Pancreas (tissue), 10 donors: ENCODE results near the gene RTN4. TPM values are rescaled to one million over a fixed set of nuclear protein-coding genes. Genes with fewer than 3 reads are reported as not detected.

Experiments
- ATAC-seq, 4 donors: fragments of 200-7000 bp; cut with Tn5 transposase; one replicate each; pipeline versions ENCODE4 v1.8.0 to v1.9.1; 2020; ENCODE audit warnings: mild to moderate bottlenecking in 4 of 4, moderate library complexity in 4 of 4
- DNase-seq, 6 donors: peaks; one replicate each; pipeline ENCODE4 v3.0.0-alpha.2; 2020
- FAIRE-seq: peaks from 2 replicates; lab custom pipeline; 2012; peaks lifted over from hg19 to GRCh38; lab: Jason Lieb, UNC
- H3K27ac ChIP-seq, 4 donors: fragments of 200-600 bp; sonication (generic); 1 replicate in 3 of 4; 2 replicates in 1 of 4; pipeline versions ENCODE4 v1.5.0 to v1.8.0; 2020
- H3K27me3 ChIP-seq, 4 donors: fragments of 200-600 bp; one replicate each; pipeline ENCODE4 v1.8.0; 2021
- H3K36me3 ChIP-seq, 3 donors: fragments of 200-600 bp; sonication (generic) in 1 of 3; one replicate each; pipeline versions ENCODE4 v1.5.0 to v1.8.0; 2020 to 2021
- H3K4me1 ChIP-seq, 3 donors: fragments of 200-600 bp; one replicate each; pipeline ENCODE4 v1.8.0; 2021
- H3K4me3 ChIP-seq, 4 donors: fragments of 200-600 bp; sonication (generic) in 2 of 4; one replicate each; pipeline versions ENCODE4 v1.5.0 to v1.8.0; 2020 to 2021
- H3K9me3 ChIP-seq, 4 donors: fragments of 200-600 bp; one replicate each; pipeline ENCODE4 v1.8.0; 2021
- WGBS, 2 donors: extraction: QIAGEN DNeasy Blood & Tissue Kit; methylation state at CpG; one replicate each; pipeline ENCODE4 v1.1.7; 2013; 5-methylcytosine and 5-hydroxymethylcytosine counted together
- intact Hi-C, 3 donors: fragments of 100-400 bp; cut with DNase I; formaldehyde crosslinking; loops; one replicate each; pipeline versions ENCODE4 v1.11.1 to v1.14.2; 2022
- polyA plus RNA-seq, 2 donors: library from polyadenylated mRNA; stranded (reverse); fragments of 200-250 nt; gene quantifications; one replicate each; pipeline ENCODE4 v1.2.3, GENCODE V29; 2013
- total RNA-seq, 6 donors: library from RNA; stranded (reverse); fragmentation: NEBNext Ultra II Directional in 4 of 6; extraction: Animal tissue kit (Norgen Biotek cat#: 25700) in 4 of 6; gene quantifications; one replicate each; pipeline versions ENCODE4 v1.2.1 to v1.2.4, GENCODE V29; 2021 to 2023
- TF ChIP-seq, protein P1 (sequence below), 4 donors: fragments of 200-600 bp; sonication (generic) in 3 of 4; IDR thresholded peaks; one replicate each; pipeline versions ENCODE4 v1.5.0 to v1.8.0; 2021; ENCODE audit warnings: antibody characterized with exemption in 4 of 4
- donor health status: healthy with polysubstance abuse.
- donor health status: DM: no; HTN: no; CAD: no; lungs with moderate emphysema.
- donor health status: DM: no; HTN: no; CAD: no.
- donor health status: control.
- donor health status: control.
- donor health status: Bipolar disorder and iron deficiency.
- donor health status: DM: yes; HTN: yes; CAD: no.
- donor health status: DM: no; HTN: no; CAD: no.
- donor health status: DM: no; HTN: no; CAD: no.
- donor health status: DM: yes; HTN: yes; CAD: no.

RTN4 gene
- total and polyA plus RNA-seq, 8 donors, result 38.3 to 105 (median 77.3) TPM

DNA sequence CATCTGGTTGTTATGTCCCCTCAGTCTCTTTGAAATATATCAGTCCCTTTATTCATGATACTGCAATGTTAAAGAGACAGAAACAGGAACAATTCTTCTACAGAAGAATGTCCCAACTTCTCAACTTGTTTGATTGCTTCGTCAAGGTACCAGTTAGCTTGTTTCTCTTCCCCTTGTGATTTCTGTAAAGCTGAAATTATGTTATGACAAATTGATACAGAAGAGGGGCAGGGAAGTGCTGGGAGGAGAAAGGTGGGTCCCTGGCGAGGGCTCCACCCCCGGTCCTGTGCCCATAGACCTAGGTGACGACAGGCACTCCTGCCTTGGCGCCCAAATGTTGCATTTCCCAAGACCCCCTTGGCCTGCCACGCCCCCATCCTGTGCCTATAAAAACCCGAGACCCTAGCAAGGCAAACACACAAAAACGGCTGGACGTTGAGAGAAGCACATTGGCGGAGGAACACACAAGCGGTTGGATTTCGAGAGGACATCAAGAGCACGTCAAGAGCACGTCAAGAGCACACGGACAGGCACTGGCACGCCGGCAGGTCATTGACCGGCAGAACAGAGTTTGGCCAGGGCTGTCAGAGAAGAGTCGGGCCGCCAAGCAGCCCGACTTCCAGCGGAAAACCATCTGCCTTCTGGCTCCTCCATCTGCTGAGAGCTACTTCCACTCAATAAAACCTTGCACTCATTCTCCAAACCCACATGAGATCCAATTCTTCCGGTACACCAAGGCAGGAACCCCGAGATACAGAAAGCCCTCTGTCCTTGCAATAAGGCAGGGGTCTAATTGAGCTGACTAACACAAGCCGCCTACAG, 11.5 kb upstream of the RTN4 start:
- TF ChIP-seq, protein P1, sequence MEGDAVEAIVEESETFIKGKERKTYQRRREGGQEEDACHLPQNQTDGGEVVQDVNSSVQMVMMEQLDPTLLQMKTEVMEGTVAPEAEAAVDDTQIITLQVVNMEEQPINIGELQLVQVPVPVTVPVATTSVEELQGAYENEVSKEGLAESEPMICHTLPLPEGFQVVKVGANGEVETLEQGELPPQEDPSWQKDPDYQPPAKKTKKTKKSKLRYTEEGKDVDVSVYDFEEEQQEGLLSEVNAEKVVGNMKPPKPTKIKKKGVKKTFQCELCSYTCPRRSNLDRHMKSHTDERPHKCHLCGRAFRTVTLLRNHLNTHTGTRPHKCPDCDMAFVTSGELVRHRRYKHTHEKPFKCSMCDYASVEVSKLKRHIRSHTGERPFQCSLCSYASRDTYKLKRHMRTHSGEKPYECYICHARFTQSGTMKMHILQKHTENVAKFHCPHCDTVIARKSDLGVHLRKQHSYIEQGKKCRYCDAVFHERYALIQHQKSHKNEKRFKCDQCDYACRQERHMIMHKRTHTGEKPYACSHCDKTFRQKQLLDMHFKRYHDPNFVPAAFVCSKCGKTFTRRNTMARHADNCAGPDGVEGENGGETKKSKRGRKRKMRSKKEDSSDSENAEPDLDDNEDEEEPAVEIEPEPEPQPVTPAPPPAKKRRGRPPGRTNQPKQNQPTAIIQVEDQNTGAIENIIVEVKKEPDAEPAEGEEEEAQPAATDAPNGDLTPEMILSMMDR (IDR thresholded peaks at IDR 0.05), result no peak
- Histone ChIP-seq H3K4me3 (no peak overlapping the region), H3K27me3 (no peaks in the 10 kb centered on the region), H3K9me3 (no peaks in the 10 kb centered on the region), H3K27ac (no peak overlapping the region), H3K4me1 (no peaks in the 10 kb centered on the region), H3K36me3 (no peaks in the 10 kb centered on the region)
- ATAC-seq (no peak), FAIRE-seq (no peak), DNase-seq (no peak)
- WGBS, 2 donors, result 88 to 91% methylated on average over 25 of the region's 25 CpGs
- intact Hi-C loops, result no loop called here

DNA sequence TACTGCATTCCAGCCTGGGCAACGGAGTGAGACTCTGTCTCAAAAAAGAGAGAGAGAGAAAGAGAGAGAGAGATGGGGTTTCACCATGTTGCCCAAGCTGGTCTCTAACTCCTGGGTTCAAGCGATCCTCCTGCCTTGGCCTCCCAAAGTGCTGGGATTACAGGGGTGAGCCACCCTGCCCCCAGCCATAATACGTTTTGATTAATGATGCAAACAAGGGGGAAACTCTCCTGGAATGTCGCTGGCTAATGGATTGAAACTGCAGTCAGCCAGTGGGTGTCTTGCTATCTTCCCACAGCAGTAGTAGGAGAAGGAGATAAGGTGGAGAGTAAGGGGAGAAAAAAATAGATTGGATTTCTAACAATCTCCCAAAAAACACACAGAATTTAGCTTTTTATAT, 9.5 kb upstream of the RTN4 start:
- Histone ChIP-seq H3K4me3 (no peak overlapping the region), H3K36me3 (no peaks in the 10 kb centered on the region)
- intact Hi-C loops, result no loop called here

DNA sequence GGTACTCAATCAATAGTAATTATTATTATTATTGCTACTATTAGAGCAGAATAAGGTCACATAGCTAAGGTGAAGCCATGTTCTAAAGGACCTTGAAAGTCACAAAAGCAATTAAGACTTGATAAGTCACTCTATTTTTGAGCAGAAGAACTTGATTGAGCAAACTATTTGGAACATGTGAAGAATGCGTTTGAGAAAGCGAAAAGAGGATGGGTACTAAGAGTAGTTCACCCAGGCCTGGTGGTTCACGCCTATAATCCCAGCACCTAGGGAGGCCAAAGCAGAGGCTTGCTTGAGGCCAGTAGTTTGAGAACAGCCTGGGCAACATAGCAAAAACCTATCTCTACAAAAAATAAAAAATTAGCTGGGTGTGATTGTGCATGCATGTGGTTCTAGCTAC, 7.2 kb upstream of the RTN4 start:
- H3K27ac ChIP-seq, result no peak overlapping the region
- ATAC-seq (no peak), FAIRE-seq (no peak), DNase-seq (no peak)
- peaks cover 0 to 4% (median 0%) of the 10 kb centered on the region in 3 donors for H3K4me1 ChIP-seq
- TF ChIP-seq, protein P1 (IDR thresholded peaks at IDR 0.05), result no peak
- H3K4me3 ChIP-seq, result no peak overlapping the region
- intact Hi-C loops, result no loop called here
- H3K36me3 ChIP-seq, result no peaks in the 10 kb centered on the region
- no peaks in the 10 kb centered on the region for H3K27me3 ChIP-seq
- WGBS, 2 donors, result 90 to 92% methylated on average over 3 of the region's 3 CpGs
- H3K9me3 ChIP-seq, result no peaks in the 10 kb centered on the region

More for the DNA sequence above, 9.5 kb upstream of the RTN4 start:
- no peak for FAIRE-seq
- TF ChIP-seq, protein P1 (IDR thresholded peaks at IDR 0.05), result no peak
- DNase-seq, result no peak
- Histone ChIP-seq H3K9me3 (no peaks in the 10 kb centered on the region), H3K27me3 (no peaks in the 10 kb centered on the region), H3K4me1 (no peaks in the 10 kb centered on the region), H3K27ac (no peak overlapping the region)
- WGBS, 2 donors, result 82 to 83% methylated on average over 4 of the region's 4 CpGs
- no peak for ATAC-seq

DNA sequence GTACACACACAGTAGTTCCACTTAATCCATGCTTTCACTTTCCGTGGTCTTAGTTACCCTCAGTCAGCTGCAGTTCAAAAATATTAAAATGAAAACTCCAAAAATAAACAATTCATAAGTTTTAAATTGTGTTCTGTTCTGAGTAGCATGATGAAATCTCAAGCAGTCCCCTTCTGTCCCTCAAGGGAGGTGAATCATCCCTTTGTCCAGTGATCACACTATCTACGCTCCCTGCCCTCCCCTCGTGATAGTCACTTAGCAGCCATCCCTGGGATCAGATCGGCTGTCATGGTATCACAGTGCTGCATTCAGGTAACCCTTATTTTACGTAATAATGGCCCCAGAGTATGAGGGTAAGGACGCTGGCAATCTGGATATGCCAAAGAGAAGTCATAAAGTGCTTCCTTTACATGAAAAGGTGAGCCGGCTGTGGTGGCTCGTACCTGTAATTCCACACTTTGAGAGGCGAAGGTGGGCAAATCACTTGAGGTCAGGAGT, 5.8 kb upstream of the RTN4 start:
- no peaks in the 10 kb centered on the region for H3K27me3 ChIP-seq
- 91 to 93% methylated on average over 9 of the region's 9 CpGs for WGBS, 2 donors
- intact Hi-C loops, result no loop called here
- ATAC-seq, result no peak
- no peak for DNase-seq
- no peak overlapping the region for H3K27ac ChIP-seq
- H3K9me3 ChIP-seq, result no peaks in the 10 kb centered on the region
- H3K4me3 ChIP-seq, result no peak overlapping the region
- H3K36me3 ChIP-seq, result no peaks in the 10 kb centered on the region
- TF ChIP-seq, protein P1 (IDR thresholded peaks at IDR 0.05), result no peak
- H3K4me1 ChIP-seq, result peaks cover 0 to 14% (median 12%) of the 10 kb centered on the region in 3 donors
- no peak for FAIRE-seq
